Subcutaneous adipose tissue (tissue), 4 donors: Measurements from ENCODE around the gene KCNS1. TPM values are rescaled to one million over a fixed set of nuclear protein-coding genes. Genes with fewer than 3 reads are reported as not detected.

Source experiments
- CTCF ChIP-seq: fragments of 450-650 bp; IDR thresholded peaks from one replicate; pipeline ENCODE4 v1.5.1; 2016; ENCODE audit warnings: low read depth, mild to moderate bottlenecking, control low read depth, antibody characterized with exemption, moderate library complexity
- total RNA-seq, 4 donors: library from RNA; depleted of rRNA; stranded (reverse); fragments of >200 nt; gene quantifications; one replicate each; pipeline ENCODE4 v1.1.0, GENCODE V29; 2016

KCNS1 gene
- total RNA-seq, 4 donors from 2014 or later, result not detected

GRCh38 chr20:45114465-45115385 is 13.8 kb upstream of the KCNS1 start, which contains the start of gene WFDC5:
WFDC5 (minus strand) TSS chr20:45115174; CDS start chr20:45115083, 91 bp downstream.
- no peak for TF ChIP-seq CTCF

GRCh38 chr20:45113865-45114264 is 12.9 kb upstream of the KCNS1 start:
- TF ChIP-seq CTCF, result no peak

- TF ChIP-seq CTCF, result no peak
Observed at GRCh38 chr20:45112754-45113153, 11.8 kb upstream of the KCNS1 start.

GRCh38 chr20:45111799-45112471 is 11.0 kb upstream of the KCNS1 start:
- TF ChIP-seq CTCF, result no peak

- TF ChIP-seq CTCF, result no peak
Observed at GRCh38 chr20:45111285-45111684, 10.4 kb upstream of the KCNS1 start.

- no peak for TF ChIP-seq CTCF
Observed at GRCh38 chr20:45110301-45110700, 9.4 kb upstream of the KCNS1 start.

- no peak for TF ChIP-seq CTCF
Observed at GRCh38 chr20:45109634-45110033, 8.7 kb upstream of the KCNS1 start.
